ENCODE measurements around the gene CPZ. TPM values are rescaled to one million over a fixed set of nuclear protein-coding genes. Genes with fewer than 3 reads are reported as not detected.

CPZ gene
- total RNA-seq, 1 experiment from 2014 or later = not detected

- in situ Hi-C loops (cut with HindIII; ENCODE audit: low sequenced_read_pairs) = no loop called here
- no peak for DNase-seq (ENCODE audit: low spot score)
Observed at GRCh38 chr4:8605289-8605688, 12.7 kb downstream of the CPZ start.

GRCh38 chr4:8606476-8606875, 13.9 kb downstream of the CPZ start:
- DNase-seq (ENCODE audit: low spot score) = no peak
- in situ Hi-C loops (cut with HindIII; ENCODE audit: low sequenced_read_pairs) = no loop called here

GRCh38 chr4:8606966-8607365, 14.4 kb downstream of the CPZ start:
- in situ Hi-C loops (cut with HindIII; ENCODE audit: low sequenced_read_pairs) = no loop called here
- DNase-seq (ENCODE audit: low spot score) = no peak

- in situ Hi-C loops (cut with HindIII; ENCODE audit: low sequenced_read_pairs) = no loop called here
- DNase-seq (ENCODE audit: low spot score) = no peak
Observed at GRCh38 chr4:8607603-8608481, 15.3 kb downstream of the CPZ start.

GRCh38 chr4:8608714-8609391, 16.3 kb downstream of the CPZ start:
- no peak for DNase-seq (ENCODE audit: low spot score)
- in situ Hi-C loops (cut with HindIII; ENCODE audit: low sequenced_read_pairs) = no loop called here

GRCh38 chr4:8609406-8609805, 16.8 kb downstream of the CPZ start:
- in situ Hi-C loops (cut with HindIII; ENCODE audit: low sequenced_read_pairs) = no loop called here

GRCh38 chr4:8609824-8610350, 17.3 kb downstream of the CPZ start:
- in situ Hi-C loops (cut with HindIII; ENCODE audit: low sequenced_read_pairs) = no loop called here
- DNase-seq (ENCODE audit: low spot score) = no peak

More at GRCh38 chr4:8609406-8609805, 16.8 kb downstream of the CPZ start:
- no peak for DNase-seq (ENCODE audit: low spot score)

- in situ Hi-C loops (cut with HindIII; ENCODE audit: low sequenced_read_pairs) = no loop called here
- no peak for DNase-seq (ENCODE audit: low spot score)
Observed at GRCh38 chr4:8610858-8611616, 18.5 kb downstream of the CPZ start.

GRCh38 chr4:8612646-8613045, 20.1 kb downstream of the CPZ start:
- no peak for DNase-seq (ENCODE audit: low spot score)
- in situ Hi-C loops (cut with HindIII; ENCODE audit: low sequenced_read_pairs) = no loop called here

- in situ Hi-C loops (cut with HindIII; ENCODE audit: low sequenced_read_pairs) = no loop called here
- DNase-seq (ENCODE audit: low spot score) = no peak
Observed at GRCh38 chr4:8613421-8614364, 21.1 kb downstream of the CPZ start.

- no peak for DNase-seq (ENCODE audit: low spot score)
- in situ Hi-C loops (cut with HindIII; ENCODE audit: low sequenced_read_pairs) = no loop called here
Observed at GRCh38 chr4:8614365-8615193, 22.0 kb downstream of the CPZ start.

- in situ Hi-C loops (cut with HindIII; ENCODE audit: low sequenced_read_pairs) = no loop called here
Observed at GRCh38 chr4:8615366-8615765, 22.8 kb downstream of the CPZ start.

GRCh38 chr4:8615921-8616787, 23.6 kb downstream of the CPZ start:
- DNase-seq (ENCODE audit: low spot score) = no peak
- in situ Hi-C loops (cut with HindIII; ENCODE audit: low sequenced_read_pairs) = no loop called here

More at GRCh38 chr4:8615366-8615765, 22.8 kb downstream of the CPZ start:
- no peak for DNase-seq (ENCODE audit: low spot score)

GRCh38 chr4:8616831-8617230, 24.3 kb downstream of the CPZ start:
- DNase-seq (ENCODE audit: low spot score) = no peak
- in situ Hi-C loops (cut with HindIII; ENCODE audit: low sequenced_read_pairs) = no loop called here

- no peak for DNase-seq (ENCODE audit: low spot score)
- in situ Hi-C loops (cut with HindIII; ENCODE audit: low sequenced_read_pairs) = no loop called here
Observed at GRCh38 chr4:8617486-8618040, 25.0 kb downstream of the CPZ start.

- in situ Hi-C loops (cut with HindIII; ENCODE audit: low sequenced_read_pairs) = no loop called here
- DNase-seq (ENCODE audit: low spot score) = no peak
Observed at GRCh38 chr4:8618421-8618820, 25.9 kb downstream of the CPZ start.
